Upper lobe of right lung (tissue), 1 donor: ENCODE measurements around the gene CFAP46. TPM values are rescaled to one million over a fixed set of nuclear protein-coding genes. Genes with fewer than 3 reads are reported as not detected.

Experiments used
- ATAC-seq: fragments of 200-7000 bp; cut with Tn5 transposase; one replicate; pipeline ENCODE4 v1.9.1; 2020; ENCODE audit warnings: mild to moderate bottlenecking, moderate library complexity
- DNase-seq: peaks from one replicate; pipeline ENCODE4 v3.0.0-alpha.2; 2020
- H3K27ac ChIP-seq: fragments of 200-600 bp; one replicate; pipeline ENCODE4 v1.8.0; 2022
- H3K27me3 ChIP-seq: fragments of 200-600 bp; one replicate; pipeline ENCODE4 v1.8.0; 2022; ENCODE audit warnings: mild to moderate bottlenecking
- H3K36me3 ChIP-seq: fragments of 200-600 bp; one replicate; pipeline ENCODE4 v1.8.0; 2022
- H3K4me1 ChIP-seq: fragments of 200-600 bp; one replicate; pipeline ENCODE4 v1.8.0; 2022
- H3K4me3 ChIP-seq: fragments of 200-600 bp; one replicate; pipeline ENCODE4 v1.8.0; 2022; ENCODE audit warnings: mild to moderate bottlenecking
- H3K9me3 ChIP-seq: fragments of 200-600 bp; one replicate; pipeline ENCODE4 v1.8.0; 2022
- intact Hi-C: fragments of 100-400 bp; cut with DNase I; formaldehyde crosslinking; loops from one replicate; pipeline ENCODE4 v1.11.0; 2022
- total RNA-seq: library from RNA; stranded (reverse); fragmentation: NEBNext Ultra II Directional; extraction: Animal tissue kit (Norgen Biotek cat#: 25700); gene quantifications from one replicate; pipeline ENCODE4 v1.2.1, GENCODE V29; 2021
- TF ChIP-seq, protein P1 (sequence below): fragments of 200-600 bp; IDR thresholded peaks from one replicate; pipeline ENCODE4 v1.8.0; 2022; ENCODE audit warnings: antibody characterized with exemption
- donor health status: DM: no; HTN: yes; CAD: no; lungs with severe emphysema.

CFAP46 gene
- total RNA-seq, 1 donor from 2014 or later: 0.52 TPM

DNA sequence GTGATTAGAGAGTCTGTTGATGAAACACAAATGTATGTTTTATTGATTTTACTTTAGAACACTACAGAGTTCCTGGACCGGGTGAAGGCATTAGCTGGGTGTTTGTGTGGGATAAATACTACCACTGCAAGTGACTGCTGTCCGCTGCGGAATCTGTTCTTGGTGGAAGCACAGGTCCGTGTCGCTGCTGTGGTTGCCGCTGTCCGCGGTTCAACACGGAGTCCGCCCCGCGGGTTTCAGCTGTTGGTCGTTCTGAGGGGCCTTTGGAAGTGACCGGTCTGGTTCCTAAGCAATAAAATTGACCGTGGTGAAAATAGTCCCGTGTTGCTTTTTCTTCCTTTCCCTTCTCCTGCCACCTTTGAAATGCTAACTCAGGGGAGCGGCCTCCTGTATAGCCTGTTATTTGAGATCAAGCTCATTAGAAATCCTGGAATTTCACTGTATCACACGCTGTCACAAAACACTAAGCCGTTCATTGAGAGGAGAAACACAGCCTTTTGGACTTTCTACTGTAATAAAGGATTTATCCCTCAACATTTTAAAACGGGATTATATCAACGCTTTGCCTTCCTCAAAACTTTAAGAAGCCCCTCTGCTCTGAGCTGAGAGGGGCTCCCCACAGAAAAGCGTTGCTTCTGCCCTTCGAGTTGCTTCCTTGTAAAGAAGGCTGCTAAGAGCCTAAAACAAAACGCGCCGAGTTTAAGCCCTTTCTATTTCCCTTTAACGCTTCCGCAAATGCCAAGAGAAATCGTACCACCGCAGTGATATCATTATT is 159.0 kb downstream of the CFAP46 start:
- Histone ChIP-seq H3K27ac (no peak overlapping the region), H3K4me1 (no peaks in the 10 kb centered on the region), H3K27me3 (peaks cover 43% of the 10 kb centered on the region), H3K4me3 (no peak overlapping the region), H3K36me3 (peaks cover 14% of the 10 kb centered on the region), H3K9me3 (no peaks in the 10 kb centered on the region)
- intact Hi-C loops: no loop called here
- TF ChIP-seq, protein P1, sequence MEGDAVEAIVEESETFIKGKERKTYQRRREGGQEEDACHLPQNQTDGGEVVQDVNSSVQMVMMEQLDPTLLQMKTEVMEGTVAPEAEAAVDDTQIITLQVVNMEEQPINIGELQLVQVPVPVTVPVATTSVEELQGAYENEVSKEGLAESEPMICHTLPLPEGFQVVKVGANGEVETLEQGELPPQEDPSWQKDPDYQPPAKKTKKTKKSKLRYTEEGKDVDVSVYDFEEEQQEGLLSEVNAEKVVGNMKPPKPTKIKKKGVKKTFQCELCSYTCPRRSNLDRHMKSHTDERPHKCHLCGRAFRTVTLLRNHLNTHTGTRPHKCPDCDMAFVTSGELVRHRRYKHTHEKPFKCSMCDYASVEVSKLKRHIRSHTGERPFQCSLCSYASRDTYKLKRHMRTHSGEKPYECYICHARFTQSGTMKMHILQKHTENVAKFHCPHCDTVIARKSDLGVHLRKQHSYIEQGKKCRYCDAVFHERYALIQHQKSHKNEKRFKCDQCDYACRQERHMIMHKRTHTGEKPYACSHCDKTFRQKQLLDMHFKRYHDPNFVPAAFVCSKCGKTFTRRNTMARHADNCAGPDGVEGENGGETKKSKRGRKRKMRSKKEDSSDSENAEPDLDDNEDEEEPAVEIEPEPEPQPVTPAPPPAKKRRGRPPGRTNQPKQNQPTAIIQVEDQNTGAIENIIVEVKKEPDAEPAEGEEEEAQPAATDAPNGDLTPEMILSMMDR: no peak
- DNase-seq (no peak), ATAC-seq (no peak)

DNA sequence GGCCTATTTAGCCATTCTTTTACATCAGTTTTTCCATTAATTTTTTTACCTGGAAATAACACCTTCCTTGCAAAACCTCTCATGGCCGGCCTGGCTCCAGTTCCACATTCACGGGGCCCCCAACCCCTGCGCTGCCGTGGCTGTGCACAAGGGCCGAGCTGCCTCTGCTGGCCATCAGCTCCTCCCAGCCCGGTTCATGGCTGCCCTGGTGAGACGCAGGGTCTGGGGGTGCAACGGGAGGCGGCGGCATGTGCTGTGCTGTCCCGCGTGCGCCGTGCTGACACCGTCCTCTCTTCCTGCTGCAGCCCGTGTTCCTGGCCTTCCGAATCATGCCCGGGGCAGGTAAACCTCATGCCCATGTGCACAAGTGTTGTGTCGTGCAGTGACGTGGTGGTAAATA is 160.8 kb downstream of the CFAP46 start:
- Histone ChIP-seq H3K4me1 (no peaks in the 10 kb centered on the region), H3K4me3 (no peak overlapping the region), H3K9me3 (no peaks in the 10 kb centered on the region), H3K36me3 (peaks cover 14% of the 10 kb centered on the region), H3K27me3 (peaks cover 25% of the 10 kb centered on the region), H3K27ac (no peak overlapping the region)
- no peak for ATAC-seq
- no peak for DNase-seq
- TF ChIP-seq, protein P1: no peak
- intact Hi-C loops: no loop called here

DNA sequence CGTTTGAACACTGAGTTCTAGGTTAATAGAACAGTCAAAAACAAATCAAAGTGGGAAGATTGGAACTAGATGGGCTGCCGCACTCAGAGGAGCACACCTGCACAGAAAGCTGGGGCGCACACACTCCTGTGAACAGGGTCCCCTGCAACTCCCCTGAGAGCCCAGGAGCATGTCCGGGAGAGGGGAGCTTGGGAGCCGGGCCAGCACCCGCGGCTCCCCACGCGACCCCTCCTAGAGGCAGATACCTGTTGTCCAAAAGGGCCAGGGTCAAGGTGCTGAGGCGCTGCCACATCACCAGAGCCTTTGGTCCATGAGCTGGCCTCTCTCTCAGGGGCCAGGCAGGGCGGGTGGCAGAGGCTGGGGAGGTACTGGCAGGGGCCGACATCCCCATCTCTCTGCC is 162.0 kb downstream of the CFAP46 start:
- no peaks in the 10 kb centered on the region for H3K9me3 ChIP-seq
- H3K4me3 ChIP-seq: no peak overlapping the region
- TF ChIP-seq, protein P1: no peak
- no peaks in the 10 kb centered on the region for H3K4me1 ChIP-seq
- H3K36me3 ChIP-seq: peaks cover 14% of the 10 kb centered on the region
- ATAC-seq (no peak), DNase-seq (no peak)
- intact Hi-C loops: no loop called here
- H3K27me3 ChIP-seq: peaks cover 17% of the 10 kb centered on the region
- H3K27ac ChIP-seq: no peak overlapping the region

DNA sequence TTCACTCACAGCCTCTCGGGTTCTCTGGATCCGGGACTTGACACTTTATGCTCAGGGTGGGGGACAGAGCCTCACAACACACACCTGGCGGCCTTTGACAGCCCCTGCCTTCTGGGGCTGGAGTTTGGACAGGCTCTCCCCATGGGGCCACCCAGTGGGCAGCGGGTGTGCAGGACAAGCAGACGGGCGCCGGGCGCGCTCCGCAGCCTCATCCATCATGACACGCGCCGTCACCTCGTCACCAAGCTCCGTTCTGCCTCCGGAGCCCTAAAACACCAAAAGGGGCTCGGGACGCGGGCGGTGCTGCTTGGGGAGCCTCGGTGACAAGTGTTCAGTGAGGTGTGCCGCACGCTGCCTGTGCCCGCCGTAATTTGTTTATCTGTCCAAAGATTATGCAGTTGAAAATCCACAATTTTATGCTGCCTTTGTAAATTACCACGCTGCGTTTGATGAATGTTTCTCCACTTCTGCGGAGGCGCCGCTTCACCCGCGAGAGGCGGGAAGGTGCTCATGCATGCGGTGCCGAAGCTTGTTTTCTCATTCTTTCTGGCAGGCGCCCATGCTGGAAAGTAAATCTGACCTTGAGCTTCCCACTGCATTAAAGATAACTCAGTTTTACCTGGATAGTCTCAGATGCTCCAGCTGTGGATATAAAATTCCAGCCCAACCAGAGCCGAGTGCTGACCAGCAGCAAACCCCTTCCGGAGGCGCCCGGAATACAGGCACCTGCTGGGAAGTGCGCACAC is 162.6 kb downstream of the CFAP46 start:
- no peaks in the 10 kb centered on the region for H3K9me3 ChIP-seq
- H3K4me1 ChIP-seq: no peaks in the 10 kb centered on the region
- H3K27me3 ChIP-seq: peaks cover 10% of the 10 kb centered on the region
- peaks cover 14% of the 10 kb centered on the region for H3K36me3 ChIP-seq
- H3K4me3 ChIP-seq: no peak overlapping the region
- no peak overlapping the region for H3K27ac ChIP-seq
- intact Hi-C loops: no loop called here
- ATAC-seq: no peak
- DNase-seq: no peak
- TF ChIP-seq, protein P1: no peak

DNA sequence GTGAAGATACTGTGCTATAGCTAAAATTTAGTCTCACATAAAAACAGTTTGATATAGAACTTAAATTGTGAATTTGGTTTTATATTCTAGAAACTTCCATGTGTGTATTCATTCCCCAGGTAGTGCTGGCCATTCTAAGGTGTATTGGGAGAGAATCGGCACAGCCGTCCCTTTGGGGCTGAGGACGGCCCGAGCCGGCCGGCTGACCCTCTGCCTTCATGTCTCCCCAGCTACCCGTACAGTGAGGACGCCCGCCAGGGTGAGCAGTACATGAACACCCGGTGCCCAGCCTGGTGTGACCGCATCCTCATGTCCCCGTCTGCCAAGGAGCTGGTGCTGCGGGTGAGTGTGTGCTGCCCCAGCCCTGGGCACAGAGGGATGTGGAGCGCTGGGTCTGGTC is 164.9 kb downstream of the CFAP46 start:
- H3K4me3 ChIP-seq: no peak overlapping the region
- peaks cover 16% of the 10 kb centered on the region for H3K36me3 ChIP-seq
- no peak for DNase-seq
- H3K27ac ChIP-seq: no peak overlapping the region
- intact Hi-C loops: no loop called here
- no peaks in the 10 kb centered on the region for H3K27me3 ChIP-seq
- no peak for ATAC-seq
- H3K4me1 ChIP-seq: no peaks in the 10 kb centered on the region
- no peaks in the 10 kb centered on the region for H3K9me3 ChIP-seq
- TF ChIP-seq, protein P1: no peak
